T1000 (cell line): ENCODE data around the gene MYL10.
"Not testable (repeated sequence)": the region's sequence is repeated elsewhere in the genome, so short reads cannot be mapped to it uniquely, and the experiment has no call there.

Experiments used
- DNase-seq: peaks from one replicate; lab custom pipeline; 2025; ENCODE audit warnings: mixed read lengths; lab: John Stamatoyannopoulos, UW

Gene MYL10

DNA sequence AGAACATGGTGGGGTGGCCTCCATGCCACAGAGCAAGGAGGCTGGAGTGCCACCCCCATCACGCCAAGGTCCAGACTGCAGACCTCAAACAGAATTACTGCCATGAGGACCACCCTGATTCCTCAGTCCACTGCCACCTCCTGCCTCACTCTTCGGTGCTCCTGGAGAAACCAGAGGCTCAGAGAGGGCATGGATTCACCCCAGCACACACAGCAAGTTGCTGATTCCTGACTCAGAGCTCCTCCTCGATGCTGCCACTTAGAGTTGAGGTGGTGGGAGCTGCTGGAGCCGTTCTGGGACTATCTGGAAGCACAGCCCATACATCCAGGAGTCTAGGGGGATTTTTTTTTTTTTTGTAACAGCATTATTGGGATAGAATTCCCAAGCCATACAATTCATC lies 22.0 kb upstream of the MYL10 start:
- no peak for DNase-seq

- no peak for DNase-seq
Observed at GRCh38 chr7:101650579-101651081, 21.5 kb upstream of the MYL10 start.

GRCh38 chr7:101647876-101648275 lies 18.8 kb upstream of the MYL10 start:
- not testable (repeated sequence) for DNase-seq

- DNase-seq: no peak
Observed at GRCh38 chr7:101645951-101646350, 16.9 kb upstream of the MYL10 start.

DNA sequence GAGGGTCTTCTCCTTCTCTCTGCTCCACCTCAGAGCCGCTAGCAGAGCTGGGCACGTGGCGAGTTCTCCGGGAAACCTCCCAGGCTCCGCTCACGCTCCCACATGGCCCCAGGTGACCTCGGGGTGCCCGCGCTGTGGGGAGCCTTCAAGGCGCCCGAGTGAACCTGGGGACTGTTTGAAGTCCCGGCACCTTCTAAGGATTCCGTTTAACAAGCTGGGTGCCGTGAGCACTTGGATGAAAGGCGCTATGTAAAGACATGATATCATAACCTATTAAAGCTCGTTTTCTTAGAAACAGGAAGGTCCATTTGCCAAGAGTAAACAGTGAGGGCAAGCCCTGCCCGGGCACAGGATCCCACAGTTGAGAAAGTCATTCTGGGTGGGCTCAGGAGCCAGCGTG lies 15.8 kb upstream of the MYL10 start:
- no peak for DNase-seq

DNA sequence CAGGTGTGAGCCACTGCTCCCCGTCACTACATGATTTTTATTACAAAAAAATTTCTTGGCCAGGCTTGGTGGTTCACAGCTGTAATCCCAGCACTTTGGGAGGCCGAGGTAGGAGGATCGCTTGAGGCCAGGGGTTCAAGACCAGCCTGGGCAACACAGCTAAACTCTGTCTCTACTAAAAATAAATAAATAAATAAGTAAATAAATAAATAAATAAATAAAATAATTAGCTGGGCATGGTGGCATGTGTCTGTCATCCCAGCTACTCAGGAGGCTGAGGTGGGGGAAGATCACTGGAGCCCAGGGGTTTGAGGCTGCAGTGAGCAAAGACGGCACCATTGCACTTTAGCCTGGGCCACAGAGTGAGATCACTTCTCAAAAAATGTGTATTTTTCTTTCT lies 10.0 kb upstream of the MYL10 start:
- not testable (repeated sequence) for DNase-seq

DNA sequence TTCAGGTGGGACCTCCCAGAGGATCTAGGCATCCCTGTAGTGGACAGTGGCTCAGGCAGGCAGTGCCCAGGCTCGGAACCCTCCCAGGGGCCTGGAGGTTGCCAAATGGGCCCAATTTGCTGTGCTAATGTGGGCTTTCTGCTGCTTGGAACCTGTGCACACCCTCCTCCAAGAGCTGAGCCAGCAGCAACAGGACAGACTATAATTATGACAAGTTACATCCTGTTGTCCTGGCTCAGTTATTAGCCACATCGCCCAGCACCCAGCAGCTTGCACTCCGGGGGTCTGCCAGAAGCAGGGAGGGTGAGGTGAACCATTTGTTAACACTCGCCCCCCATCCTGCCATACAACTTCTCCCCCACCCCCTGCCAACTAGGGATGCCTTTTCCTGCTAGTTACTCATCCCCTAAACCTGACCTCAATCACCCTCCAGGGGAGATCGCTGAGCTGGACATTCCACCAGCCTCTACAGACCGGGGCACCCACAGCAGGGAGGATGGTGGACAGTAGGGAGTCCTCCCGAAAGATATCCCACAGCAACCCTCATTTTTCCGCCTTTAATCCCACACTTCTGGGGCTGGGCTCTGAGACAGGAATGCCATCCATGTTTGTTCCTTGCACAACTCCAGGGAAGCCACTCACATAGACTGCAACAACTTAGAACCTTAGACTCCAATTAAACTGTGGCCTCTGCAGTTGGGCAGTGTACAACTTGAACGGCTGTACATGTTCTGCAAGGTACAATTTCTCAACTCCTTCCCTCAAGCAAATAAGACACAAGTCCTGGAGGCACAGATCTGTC lies 7.9 kb upstream of the MYL10 start:
- no peak for DNase-seq

DNA sequence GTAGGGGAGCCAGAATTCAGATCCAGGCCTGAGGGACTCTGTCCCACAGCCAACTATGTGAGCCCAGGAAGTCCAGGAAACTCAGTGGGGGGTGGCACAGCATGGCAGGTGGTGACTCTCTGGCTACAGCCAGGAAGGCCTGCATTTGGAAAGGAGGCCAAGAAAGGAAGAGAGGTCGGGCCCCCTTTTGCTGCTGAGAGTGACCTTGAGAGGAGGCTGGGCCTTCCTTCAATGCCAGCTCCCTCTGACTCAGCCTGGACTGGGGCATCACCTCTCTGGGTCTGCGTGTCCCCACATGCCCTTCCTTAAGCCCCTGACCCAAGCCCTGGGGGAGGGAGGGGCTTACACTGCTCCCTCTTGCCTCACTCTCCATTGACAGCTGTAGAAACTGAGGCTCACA lies 6.4 kb upstream of the MYL10 start:
- no peak for DNase-seq

DNA sequence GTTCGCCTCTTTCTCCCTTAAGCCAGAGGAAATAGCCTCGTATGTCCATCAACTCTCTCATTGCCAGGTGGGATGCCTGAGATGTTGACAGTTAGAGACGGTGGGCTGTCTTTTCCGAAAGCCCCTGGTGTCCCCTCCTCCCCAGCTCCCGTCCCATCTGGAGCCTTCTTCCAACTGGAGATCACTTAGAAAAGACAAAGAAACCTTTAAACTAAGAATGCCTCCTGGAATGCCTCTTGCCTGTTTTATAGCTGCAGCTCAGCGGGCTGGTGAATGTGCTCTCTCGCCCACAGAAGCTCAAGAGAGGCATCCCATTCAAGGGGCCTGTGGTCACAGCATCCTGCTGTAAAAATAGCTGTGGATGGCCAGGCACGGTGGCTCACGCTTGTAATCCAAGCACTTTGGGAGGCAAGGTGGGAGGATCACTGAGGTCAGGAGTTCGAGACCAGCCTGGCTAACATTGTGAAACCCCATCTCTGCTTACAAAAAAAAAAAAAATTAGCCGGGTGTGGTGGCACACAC lies 5.2 kb upstream of the MYL10 start:
- no peak for DNase-seq

DNA sequence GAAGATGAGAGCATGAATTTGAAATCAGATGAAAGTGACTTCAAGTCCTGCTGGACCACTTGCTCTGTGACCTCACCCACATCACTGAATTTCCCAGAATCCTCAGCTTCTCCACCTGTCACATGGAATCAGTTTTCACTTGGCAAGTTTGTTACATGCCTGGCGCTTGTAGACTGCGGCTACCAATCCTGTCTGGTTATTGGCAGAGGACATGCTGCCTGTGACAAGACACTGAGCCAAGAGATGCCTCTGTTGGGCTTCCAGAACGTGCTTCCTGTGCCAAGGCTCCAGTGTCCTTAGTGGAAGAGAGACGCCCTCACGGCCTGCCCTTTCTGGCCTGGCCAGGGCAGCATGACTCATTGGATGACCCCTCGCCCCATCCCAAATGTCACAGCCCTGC lies 4.4 kb upstream of the MYL10 start:
- no peak for DNase-seq

DNA sequence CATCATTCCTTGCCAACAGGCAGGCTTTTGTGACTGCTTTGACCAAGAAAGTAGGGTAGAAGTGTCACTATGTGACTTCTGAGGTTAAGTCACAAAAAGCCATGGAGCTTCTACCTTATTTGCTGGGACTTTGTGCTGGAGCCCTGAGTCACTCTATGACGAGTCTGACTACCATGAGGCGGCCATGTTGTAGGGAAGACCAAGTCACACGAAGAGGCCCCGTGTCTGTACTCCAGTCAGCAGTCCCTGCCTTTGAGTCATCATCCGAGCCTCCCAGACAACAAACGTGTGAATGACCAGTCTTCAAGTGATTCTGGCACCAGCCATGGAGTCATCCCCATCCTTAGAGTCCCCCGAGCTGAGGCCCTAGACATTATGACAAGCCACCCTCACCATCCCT lies 3.5 kb upstream of the MYL10 start:
- no peak for DNase-seq

DNA sequence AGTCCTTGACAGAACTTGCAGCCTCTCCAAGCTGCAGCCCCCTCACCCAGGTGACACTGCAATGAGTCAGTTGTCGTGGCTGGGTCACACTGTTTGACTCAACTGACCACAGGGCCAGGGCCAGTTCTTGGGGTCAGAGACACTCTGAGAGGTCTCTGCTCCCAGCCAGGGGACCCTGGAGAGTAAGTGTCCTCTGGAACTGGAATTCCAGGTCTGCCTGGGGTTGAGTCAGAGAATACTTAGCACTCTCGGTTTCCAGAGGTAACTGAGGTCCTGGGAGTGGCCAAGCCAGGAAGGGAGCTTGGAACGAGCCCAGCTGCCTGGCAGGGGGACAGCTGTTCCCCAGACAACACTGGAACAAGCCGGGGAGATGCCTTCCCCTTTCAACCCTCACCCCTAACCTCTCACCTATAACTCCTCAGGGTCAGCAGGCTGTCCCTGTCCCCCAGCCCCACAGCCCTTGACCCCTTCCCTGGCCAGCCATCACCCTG lies 2.2 kb upstream of the MYL10 start:
- DNase-seq: no peak

DNA sequence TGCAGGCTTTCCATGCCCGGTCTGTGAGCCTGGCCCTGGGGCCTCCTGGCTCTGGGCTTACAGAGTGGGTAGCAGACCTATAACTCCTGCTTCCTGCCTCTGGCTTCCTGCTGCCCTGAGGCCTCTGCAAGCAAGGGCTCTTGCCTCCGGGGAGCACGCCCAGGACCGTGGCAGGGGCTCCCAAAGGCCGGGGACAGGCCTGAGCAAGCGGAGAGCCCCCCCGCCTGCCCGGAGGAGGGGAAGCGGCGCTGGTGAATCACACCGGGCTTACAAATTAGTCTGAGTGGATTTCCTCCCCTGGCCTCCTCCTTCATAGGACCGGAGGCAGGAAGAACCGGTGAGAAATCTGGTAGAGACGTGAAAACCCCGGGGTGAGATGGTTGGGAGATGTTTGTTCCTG lies 1.5 kb upstream of the MYL10 start:
- DNase-seq: peak; percentile 65

- no peak for DNase-seq
Observed at GRCh38 chr7:101628522-101628921, 574 bp downstream of the MYL10 start.

DNA sequence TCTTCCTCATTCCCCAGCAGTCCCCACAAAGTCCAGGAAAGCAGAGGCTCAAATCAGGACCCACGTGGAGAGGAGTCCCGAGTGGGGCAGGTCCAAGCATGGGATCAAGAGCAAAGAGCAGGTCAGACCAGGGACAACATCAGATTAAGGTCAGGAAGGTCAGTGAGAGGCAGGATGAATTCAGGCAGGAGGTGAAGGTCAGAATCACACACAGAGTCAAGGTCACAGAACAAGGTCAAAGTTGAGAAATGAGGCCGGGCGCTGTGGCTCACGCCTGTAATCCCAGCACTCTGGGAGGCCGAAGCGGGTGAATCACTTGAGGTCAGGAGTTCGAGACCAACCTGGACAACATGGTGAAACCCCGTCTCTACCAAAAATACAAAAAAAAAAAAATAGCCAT lies 2.3 kb downstream of the MYL10 start:
- no peak for DNase-seq

- DNase-seq: no peak
Observed at GRCh38 chr7:101626069-101626671, 2.9 kb downstream of the MYL10 start.

DNA sequence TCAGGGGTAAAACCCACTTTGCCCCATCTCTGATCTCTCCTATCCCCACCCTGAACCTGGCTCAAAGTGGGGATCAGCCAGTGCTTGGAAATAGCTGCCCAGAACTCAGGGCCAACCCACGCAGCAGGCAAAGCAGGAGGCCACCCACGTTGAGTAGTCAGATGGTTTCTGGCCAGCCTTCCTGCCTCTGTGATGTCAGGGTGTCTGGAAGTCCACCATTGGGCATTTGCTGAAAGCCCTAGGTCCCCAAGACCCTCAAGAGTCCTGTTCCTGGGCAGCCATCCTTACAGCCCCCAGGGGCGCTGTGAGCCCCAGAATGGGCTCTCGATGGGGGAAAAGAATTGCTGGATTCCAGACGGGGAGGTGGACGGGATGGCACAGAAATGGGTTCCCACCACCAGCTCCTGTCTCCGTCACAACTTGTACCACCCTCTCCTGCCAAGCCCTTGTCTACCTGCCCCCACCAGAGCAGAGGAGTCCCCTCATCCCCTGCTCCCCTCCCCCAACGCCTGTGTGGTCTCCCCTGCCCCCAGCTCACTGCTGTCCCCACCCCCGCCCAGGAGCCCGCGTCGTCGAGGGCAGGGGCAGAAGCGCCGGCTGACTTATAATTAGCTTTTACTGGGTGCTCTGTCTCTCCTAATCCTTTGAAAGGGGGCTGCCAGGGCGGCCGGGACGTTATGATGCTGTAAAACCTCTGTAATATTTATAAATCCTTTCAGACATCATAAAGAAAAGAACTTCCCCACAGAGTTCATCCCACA lies 3.9 kb downstream of the MYL10 start:
- no peak for DNase-seq

DNA sequence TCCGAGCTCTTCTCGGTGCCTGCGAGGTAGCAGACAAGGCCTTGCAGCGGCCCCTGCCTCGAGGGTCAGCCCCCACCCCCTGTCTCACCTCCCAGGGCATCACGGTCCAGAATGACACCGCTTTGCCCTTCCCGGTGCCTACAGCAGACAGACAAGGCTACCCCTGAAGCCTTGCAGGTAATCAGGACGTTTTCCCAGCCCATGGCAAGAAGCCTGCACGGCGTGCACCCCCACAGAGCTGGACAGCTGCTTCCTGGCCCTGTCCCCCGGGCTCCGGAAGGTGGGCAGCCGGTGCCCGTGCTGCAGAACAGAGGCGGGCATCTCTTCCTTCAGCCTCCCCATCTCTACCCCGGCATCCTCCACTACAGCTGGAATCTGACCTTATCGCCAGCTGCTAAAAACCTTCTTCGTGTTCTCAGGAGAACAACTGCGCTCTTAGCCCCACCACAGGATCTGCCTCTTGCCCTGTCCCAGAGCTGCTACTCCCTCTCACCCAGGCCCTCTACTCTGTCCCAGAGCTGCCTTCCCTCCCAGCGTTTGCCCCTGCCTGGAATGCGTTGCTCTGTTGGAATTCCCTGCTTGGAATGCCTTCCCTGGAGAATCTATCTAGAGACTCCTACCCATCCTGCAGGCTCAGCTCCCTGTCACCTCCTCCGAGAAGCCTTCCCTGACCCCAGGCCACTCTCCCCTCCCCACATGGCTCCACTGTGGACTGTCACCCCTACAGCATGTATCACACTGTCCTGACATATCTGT lies 4.7 kb downstream of the MYL10 start:
- no peak for DNase-seq

- DNase-seq: no peak
Observed at GRCh38 chr7:101622609-101623173, 6.4 kb downstream of the MYL10 start.

- no peak for DNase-seq
Observed at GRCh38 chr7:101620991-101621390, 8.1 kb downstream of the MYL10 start.

- DNase-seq: no peak
Observed at GRCh38 chr7:101620395-101620794, 8.7 kb downstream of the MYL10 start.
